SK-N-MC (cell line): ENCODE measurements around the gene BLID.

Experiments
- DNase-seq: peaks from one replicate; pipeline ENCODE4 v3.0.0-alpha.2; 2011; ENCODE audit warnings: low read depth, low spot score
- H3K27ac ChIP-seq: fragments of 200-600 bp; sonication (generic); 2 replicates; pipeline ENCODE4 v1.5.1; 2016; ENCODE audit warnings: mixed run types
- H3K36me3 ChIP-seq: fragments of 200-600 bp; sonication (generic); 2 replicates; pipeline ENCODE4 v1.6.1; 2017; ENCODE audit warnings: antibody characterized with exemption, low read length, mixed read lengths; ENCODE audit not compliant: insufficient read depth
- H3K4me3 ChIP-seq: fragments of 200-600 bp; sonication (generic); 2 replicates; pipeline ENCODE4 v1.5.1; 2016
- H3K9ac ChIP-seq: fragments of 200-600 bp; sonication (generic); 2 replicates; pipeline ENCODE4 v1.8.0; 2017; ENCODE audit warnings: mixed run types, mixed read lengths; ENCODE audit not compliant: insufficient read length
- H3K9me3 ChIP-seq: fragments of 200-600 bp; sonication (generic); 2 replicates; pipeline ENCODE4 v1.6.1; 2017; ENCODE audit warnings: low read depth, mild to moderate bottlenecking, antibody characterized with exemption, low read length, moderate library complexity, mixed read lengths
- EZH2 ChIP-seq: fragments of 200-600 bp; sonication (generic); IDR thresholded peaks from one replicate; pipeline ENCODE4 v1.6.1; 2017; ENCODE audit warnings: antibody characterized with exemption
- FOXP2 ChIP-seq: optimal IDR thresholded peaks from 2 replicates; pipeline ENCODE3; 2011; ENCODE audit warnings: mild to moderate bottlenecking, moderate library complexity; ENCODE audit not compliant: insufficient read depth; ENCODE audit errors: extremely low read length, control extremely low read depth
- POLR2AphosphoS5 ChIP-seq: IDR thresholded peaks from 2 replicates; pipeline ENCODE4 v1.6.1; 2012; ENCODE audit warnings: mild to moderate bottlenecking, low read depth, low read length, borderline replicate concordance

BLID gene

DNA sequence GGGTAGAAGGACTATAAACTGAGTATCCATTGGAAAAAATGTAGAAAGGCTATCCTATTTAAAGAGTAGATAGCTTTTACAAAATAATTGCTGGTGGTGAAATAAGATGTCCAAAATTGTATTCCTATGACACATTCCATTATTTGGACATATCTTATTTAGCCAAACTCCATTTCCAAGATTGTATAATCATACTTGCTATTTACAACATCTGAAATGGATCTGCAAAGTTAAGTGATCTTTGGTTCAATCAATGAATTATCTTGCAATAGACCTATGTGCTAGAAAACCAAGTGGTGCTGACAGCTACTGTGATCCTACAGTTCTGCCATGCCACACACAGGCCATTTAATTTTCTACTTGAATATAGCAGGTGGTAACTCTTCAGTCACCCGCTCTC, 11.0 kb upstream of the BLID start:
- Histone ChIP-seq H3K27ac (no peak overlapping the region), H3K9me3 (no peaks in the 10 kb centered on the region), H3K9ac (no peak overlapping the region), H3K4me3 (no peak overlapping the region), H3K36me3 (no peaks in the 10 kb centered on the region)
- no peak for TF ChIP-seq POLR2AphosphoS5
- no peak for TF ChIP-seq EZH2
- no peak for TF ChIP-seq FOXP2
- DNase-seq: no peak

DNA sequence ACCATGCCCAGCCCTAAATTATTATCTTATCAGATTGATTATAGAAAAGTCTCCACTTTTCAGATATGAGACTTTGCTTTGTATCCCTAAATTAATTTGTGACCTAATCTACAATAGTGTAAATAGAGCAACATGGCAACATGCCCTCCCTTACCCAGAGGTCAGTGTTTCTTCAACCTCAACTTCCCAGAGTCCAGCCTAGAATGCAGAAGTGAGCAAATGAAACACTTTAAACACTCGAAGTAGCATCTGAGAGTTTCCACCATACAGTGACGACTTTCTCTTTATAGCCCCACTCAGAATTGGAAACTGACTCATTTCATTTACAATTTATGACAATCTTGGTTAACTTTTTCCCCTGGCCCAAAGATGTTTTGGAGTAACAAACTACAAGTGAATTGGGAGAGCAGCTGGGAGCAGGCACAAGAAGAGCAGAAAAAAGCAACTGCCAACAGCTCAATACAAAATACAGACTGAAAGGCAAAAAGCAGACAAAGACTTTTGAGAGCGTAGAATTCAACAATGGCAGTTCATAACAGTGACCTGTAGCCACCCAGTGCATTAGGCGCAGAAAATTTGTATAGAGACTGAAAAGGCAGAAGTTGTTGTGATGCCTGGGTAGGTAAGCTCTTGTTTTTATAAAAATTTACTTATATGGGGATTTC, 10.1 kb upstream of the BLID start:
- Histone ChIP-seq H3K9me3 (no peaks in the 10 kb centered on the region), H3K27ac (no peak overlapping the region), H3K36me3 (no peaks in the 10 kb centered on the region), H3K9ac (no peak overlapping the region), H3K4me3 (no peak overlapping the region)
- TF ChIP-seq POLR2AphosphoS5 (no peak), EZH2 (no peak), FOXP2 (no peak)
- DNase-seq: no peak

DNA sequence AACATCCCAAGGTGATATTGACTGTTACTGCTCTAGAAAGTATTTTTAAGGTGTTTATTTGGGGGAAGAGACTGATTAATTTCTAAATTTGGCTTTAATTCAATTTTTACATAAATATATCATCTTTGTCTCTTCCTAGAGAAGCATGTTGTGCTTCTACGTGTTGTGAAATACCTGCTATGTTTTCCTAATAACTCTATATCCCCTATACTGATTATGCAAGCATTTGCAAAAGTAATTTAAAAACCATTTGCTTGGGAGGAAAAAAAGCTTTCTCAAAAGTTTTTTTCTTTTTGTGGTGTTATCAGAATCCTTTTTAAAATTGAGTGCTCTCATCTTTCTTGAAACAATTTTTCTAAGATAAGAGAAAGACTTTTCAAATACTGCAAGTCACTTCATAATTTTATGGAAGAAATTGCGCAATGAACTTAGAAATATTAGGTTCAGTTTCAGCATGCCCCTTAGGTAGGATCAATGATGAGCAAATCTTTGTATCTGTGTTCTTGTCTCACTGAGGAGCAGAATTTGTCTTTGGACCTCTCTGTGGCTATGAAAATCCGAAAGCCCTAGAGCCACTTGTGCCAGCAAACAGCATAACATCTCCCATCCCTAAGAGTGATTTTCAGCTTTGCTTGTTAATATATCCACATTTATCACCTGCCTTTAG, 7.4 kb upstream of the BLID start:
- no peak for TF ChIP-seq FOXP2
- TF ChIP-seq EZH2: no peak
- TF ChIP-seq POLR2AphosphoS5: no peak
- H3K36me3 ChIP-seq: no peaks in the 10 kb centered on the region

DNA sequence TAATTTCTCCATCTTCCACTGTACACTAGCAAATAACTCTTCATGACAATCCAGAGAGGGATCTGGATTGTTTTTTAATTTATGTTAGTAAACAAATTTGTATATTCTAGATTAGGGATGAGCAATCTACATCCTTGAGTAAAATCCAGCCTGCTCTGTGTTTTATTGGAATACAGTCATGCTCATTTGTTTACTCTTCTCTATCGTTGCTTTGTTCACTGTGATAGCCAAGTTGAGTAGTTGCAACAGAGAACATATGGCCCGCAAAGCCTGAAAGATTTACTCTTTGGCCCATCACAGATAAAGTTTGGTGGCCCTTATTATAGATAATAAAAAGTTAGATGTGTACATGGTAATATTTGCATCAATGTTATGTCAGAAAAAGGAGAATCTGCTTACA, 6.2 kb upstream of the BLID start:
- no peak overlapping the region for H3K27ac ChIP-seq
- H3K9ac ChIP-seq: no peak overlapping the region
- H3K36me3 ChIP-seq: no peaks in the 10 kb centered on the region
- no peaks in the 10 kb centered on the region for H3K9me3 ChIP-seq
- no peak for TF ChIP-seq POLR2AphosphoS5
- no peak for DNase-seq
- H3K4me3 ChIP-seq: no peak overlapping the region

More for the DNA sequence above, 7.4 kb upstream of the BLID start:
- Histone ChIP-seq H3K27ac (no peak overlapping the region), H3K9me3 (no peaks in the 10 kb centered on the region), H3K9ac (no peak overlapping the region), H3K4me3 (no peak overlapping the region)
- DNase-seq: no peak

DNA sequence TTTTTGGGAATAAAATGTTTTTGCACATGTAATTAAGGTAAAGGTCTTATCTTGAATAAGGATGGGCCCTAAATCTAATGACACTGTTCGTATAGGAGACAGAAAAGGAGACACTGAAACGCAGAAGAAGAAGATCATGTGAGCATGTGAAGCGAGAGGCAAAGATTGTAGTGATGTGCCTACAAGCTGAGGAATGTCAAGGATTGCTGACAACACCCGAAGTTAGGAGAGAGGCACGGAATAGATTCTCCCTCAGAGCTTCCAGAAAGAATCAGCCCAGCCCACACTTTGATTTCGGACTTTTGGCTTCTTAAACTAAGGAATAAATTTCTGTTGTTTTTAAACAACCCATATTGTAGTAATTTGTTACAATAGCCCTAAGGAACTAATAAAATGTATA, 4.1 kb upstream of the BLID start:
- no peak for DNase-seq
- no peak for TF ChIP-seq FOXP2
- no peak for TF ChIP-seq POLR2AphosphoS5
- no peak for TF ChIP-seq EZH2
- H3K27ac ChIP-seq: no peak overlapping the region
- no peak overlapping the region for H3K9ac ChIP-seq
- no peaks in the 10 kb centered on the region for H3K9me3 ChIP-seq
- no peak overlapping the region for H3K4me3 ChIP-seq
- H3K36me3 ChIP-seq: no peaks in the 10 kb centered on the region

DNA sequence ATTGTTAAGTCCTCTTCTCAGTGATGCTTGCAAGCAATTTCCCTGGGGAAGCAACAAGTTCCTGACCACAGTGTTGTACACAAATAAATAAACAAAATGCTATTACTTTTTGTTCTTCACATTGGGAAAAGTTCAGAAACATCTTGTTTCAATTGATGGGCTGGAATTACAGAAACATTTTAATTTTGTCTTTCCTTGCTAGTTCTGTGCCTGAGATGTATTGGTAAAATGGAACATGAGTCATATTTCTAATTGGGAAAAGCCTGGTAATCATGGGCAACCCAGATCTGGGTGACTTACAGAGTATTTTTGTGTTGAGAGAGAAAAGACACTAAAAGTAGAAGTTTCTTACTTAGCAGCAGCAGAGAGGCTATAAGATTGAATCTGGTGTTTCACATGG, 576 bp upstream of the BLID start:
- H3K36me3 ChIP-seq: no peaks in the 10 kb centered on the region
- no peak overlapping the region for H3K27ac ChIP-seq
- DNase-seq: no peak
- no peak for TF ChIP-seq EZH2
- no peak for TF ChIP-seq FOXP2
- TF ChIP-seq POLR2AphosphoS5: no peak
- H3K9me3 ChIP-seq: no peaks in the 10 kb centered on the region
- H3K4me3 ChIP-seq: no peak overlapping the region
- H3K9ac ChIP-seq: no peak overlapping the region

DNA sequence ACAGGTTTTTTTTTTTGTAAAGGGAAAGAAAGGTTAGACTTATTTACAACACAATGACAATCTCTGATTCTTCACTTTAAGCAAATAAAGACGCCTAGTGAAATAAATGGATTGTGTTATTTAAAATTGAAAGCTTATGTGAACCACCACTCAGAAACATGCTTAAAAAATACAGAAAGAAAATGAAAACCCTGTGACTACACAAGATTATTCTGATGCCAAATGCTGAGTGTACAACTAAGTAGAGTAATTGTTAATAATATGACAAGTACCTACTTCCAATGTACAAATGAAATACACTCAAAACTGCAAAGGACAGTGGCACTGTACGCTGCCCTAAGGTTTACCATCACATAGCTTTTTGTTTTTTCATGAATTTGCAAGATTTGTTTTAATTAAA, 1.0 kb downstream of the BLID start:
- no peak overlapping the region for H3K9ac ChIP-seq
- H3K4me3 ChIP-seq: no peak overlapping the region
- no peaks in the 10 kb centered on the region for H3K9me3 ChIP-seq
- H3K36me3 ChIP-seq: no peaks in the 10 kb centered on the region
- no peak for DNase-seq
- TF ChIP-seq POLR2AphosphoS5: no peak
- no peak for TF ChIP-seq EZH2
- TF ChIP-seq FOXP2: no peak
- H3K27ac ChIP-seq: no peak overlapping the region

DNA sequence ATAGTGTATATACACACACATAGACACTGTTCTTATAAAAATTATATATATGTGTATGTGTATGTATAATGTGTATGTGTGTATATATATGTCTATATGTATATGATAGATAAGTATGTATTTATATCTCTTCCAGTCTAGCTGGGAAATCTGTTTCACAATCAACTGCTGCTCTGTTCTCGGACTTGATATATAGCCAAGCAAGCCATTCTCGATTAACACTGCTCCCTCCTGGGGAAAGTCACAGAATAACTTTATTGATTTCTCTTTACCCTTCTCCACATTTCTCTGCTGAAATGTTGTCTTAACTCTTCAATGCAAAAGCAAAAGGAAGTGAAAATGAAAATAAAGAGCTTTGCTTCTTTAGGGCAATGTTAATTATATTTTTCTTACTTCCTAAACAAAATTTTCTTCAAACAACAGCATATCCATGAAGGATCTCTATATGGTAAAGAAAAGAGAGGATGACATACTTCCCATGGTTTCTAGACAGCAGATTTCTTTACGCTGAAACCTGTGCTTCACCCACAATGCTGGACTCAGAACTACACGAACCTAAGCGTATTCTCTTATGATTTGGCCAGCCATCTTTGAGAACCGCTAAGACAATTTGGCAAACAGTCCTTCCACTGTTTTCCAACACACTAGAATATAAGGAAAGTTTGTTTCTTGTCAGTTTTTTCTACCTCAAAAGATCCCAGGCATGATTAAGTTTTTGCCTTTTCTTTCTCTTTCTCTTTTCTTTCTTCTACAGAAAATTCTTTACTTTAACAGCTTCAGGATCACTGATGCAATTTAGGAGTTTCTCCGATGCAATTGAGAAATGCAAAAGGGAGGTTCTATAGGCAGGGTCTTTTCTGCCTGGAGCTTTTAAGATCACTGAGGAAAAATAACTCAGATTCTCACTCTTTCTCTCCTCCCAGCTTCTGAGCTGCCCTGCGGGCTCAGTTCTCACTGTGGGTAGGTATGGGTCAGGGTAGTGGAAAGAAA, 1.9 kb downstream of the BLID start:
- no peak overlapping the region for H3K9ac ChIP-seq
- no peak for TF ChIP-seq FOXP2
- TF ChIP-seq EZH2: no peak
- no peak for TF ChIP-seq POLR2AphosphoS5
- no peak overlapping the region for H3K27ac ChIP-seq
- no peak for DNase-seq
- no peaks in the 10 kb centered on the region for H3K36me3 ChIP-seq
- H3K9me3 ChIP-seq: no peaks in the 10 kb centered on the region
- no peak overlapping the region for H3K4me3 ChIP-seq
